ENCODE measurements around the gene TEX44.

Gene TEX44

GRCh38 chr2:231633241-231633976, 40.7 kb downstream of the TEX44 start:
- no peak for DNase-seq (ENCODE audit: low read depth)

GRCh38 chr2:231634412-231634811, 41.7 kb downstream of the TEX44 start:
- no peak for DNase-seq (ENCODE audit: low read depth)

- peak; percentile 39 for DNase-seq (ENCODE audit: low read depth)
These were observed 42.5 kb downstream of the TEX44 start for GRCh38 chr2:231634951-231635875.

GRCh38 chr2:231640241-231640640, 47.6 kb downstream of the TEX44 start:
- no peak for DNase-seq (ENCODE audit: low read depth)

- DNase-seq (ENCODE audit: low read depth) = no peak
These were observed 48.0 kb downstream of the TEX44 start for GRCh38 chr2:231640641-231641111.

GRCh38 chr2:231642631-231643494, 50.2 kb downstream of the TEX44 start:
- peak; percentile 97 for DNase-seq (ENCODE audit: low read depth)

GRCh38 chr2:231643495-231643888, 50.8 kb downstream of the TEX44 start:
- no peak for DNase-seq (ENCODE audit: low read depth)

All from iris pigment epithelial cell (primary cell).